Measurements from ENCODE around the gene ANAPC1.
"Not testable (repeated sequence)": the region's sequence is repeated elsewhere in the genome, so short reads cannot be mapped to it uniquely, and the experiment has no call there.

Gene ANAPC1

GRCh38 chr2:111727611-111728110 lies 156.3 kb downstream of the ANAPC1 start:
- DNase-seq = not testable (repeated sequence)

DNA sequence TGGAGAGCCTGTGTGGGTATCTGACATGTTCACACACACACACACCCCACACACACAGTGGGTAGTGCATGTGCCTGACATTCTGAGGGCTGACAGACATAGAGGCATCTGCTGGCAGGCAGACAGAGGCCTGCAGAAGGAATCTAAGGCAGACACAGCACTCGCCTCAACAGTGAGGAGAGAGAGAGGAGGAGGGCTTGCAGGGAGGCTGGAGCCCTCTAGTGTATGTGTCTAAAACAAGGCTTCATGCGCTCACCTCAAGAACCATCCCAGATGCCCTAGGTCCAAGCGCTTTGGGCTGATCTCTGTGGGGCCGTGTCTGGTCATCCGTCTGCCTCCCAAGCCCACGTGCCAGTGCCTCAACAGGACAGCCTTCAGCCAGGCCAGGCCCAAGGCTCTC lies 158.3 kb downstream of the ANAPC1 start:
- not testable (repeated sequence) for DNase-seq

DNA sequence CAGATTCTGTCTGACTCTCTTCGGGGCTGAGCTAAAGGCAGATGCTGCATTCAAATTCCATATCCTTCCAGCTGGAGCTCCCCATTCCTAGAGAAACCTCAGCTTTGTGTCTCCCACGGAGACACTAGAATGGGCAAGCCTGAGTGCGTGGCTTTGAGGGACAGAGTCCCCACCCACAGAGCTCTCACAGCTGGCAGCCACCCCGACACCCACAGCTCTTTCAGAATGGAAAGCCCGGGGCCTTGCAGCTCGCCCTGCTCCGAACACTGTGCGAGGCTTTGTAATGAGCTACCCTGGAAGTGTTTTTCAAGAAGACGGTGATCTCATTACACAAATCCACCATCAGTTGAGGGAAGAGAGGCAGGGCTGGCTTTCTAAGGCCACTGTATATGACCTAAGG lies 164.4 kb downstream of the ANAPC1 start:
- not testable (repeated sequence) for DNase-seq

Data from suppressor macrophage treated with lipopolysaccharide for 4 hours (primary cell).